ENCODE measurements around the gene PTTG1IP. TPM values are rescaled to one million over a fixed set of nuclear protein-coding genes. Genes with fewer than 3 reads are reported as not detected.

PTTG1IP gene
- total and polyA plus RNA-seq, 2 of the 13 experiments (the other 11 are each of a cell fraction or from before 2014, with no cell fraction given), result 161 to 700 TPM

GRCh38 chr21:44912506-44913412, 39.3 kb upstream of the PTTG1IP start (continued):
- peak; percentile 32 for TF ChIP-seq PHF8 (CRISPR knock-in tag; IDR thresholded peaks at IDR 0.05)
- TF ChIP-seq ZHX1 (CRISPR knock-in tag; IDR thresholded peaks at IDR 0.05; ENCODE audit: low read depth), result peak; percentile 22; the same call in 1 of the 2 replicates
- TF ChIP-seq HCFC1 (IDR thresholded peaks at IDR 0.05; ENCODE audit: low read depth, low read length), result peak; percentile 16; the same call in 1 of the 2 replicates
- 0 out of 4 replicates have a peak, but pooled peaks of 1 of the 2 experiments have one; percentile 54 for TF ChIP-seq KLF16 (CRISPR knock-in tag; IDR thresholded peaks at IDR 0.05)
- peak; percentile 71 for TF ChIP-seq IRF2 (CRISPR knock-in tag; IDR thresholded peaks at IDR 0.05)
- TF ChIP-seq ARNT2 (CRISPR knock-in tag; IDR thresholded peaks at IDR 0.05; ENCODE audit: low read depth), result 0 out of 2 replicates have a peak, but pooled peaks have one; percentile 60
- TF ChIP-seq POGZ (CRISPR knock-in tag; IDR thresholded peaks at IDR 0.05), result peak; percentile 30
- TF ChIP-seq NCOA2 (CRISPR knock-in tag; IDR thresholded peaks at IDR 0.05), result peak; percentile 68; the same call in 1 of the 2 replicates
- TF ChIP-seq THAP11 (CRISPR knock-in tag; IDR thresholded peaks at IDR 0.05), result peak; percentile 26; the same call in 1 of the 2 replicates
- TF ChIP-seq XRCC5 (optimal IDR thresholded peaks at IDR 0.05; ENCODE audit: low read length), result peak; percentile 35
- TF ChIP-seq ZNF574 (CRISPR knock-in tag; IDR thresholded peaks at IDR 0.05), result peak; percentile 66
- peak; percentile 69 for TF ChIP-seq REPIN1 (CRISPR knock-in tag; IDR thresholded peaks at IDR 0.05; ENCODE audit: borderline replicate concordance, low read depth)
- TF ChIP-seq ZNF788 (CRISPR knock-in tag; IDR thresholded peaks at IDR 0.05; ENCODE audit: borderline replicate concordance), result peak; percentile 72; the same call in 1 of the 2 replicates
- TF ChIP-seq ZNF749 (CRISPR knock-in tag; IDR thresholded peaks at IDR 0.05; ENCODE audit: borderline replicate concordance), result 0 out of 2 replicates have a peak, but pooled peaks have one; percentile 10
- peak; percentile 11; the same call in 1 of the 2 replicates for TF ChIP-seq ZNF274 (CRISPR knock-in tag; IDR thresholded peaks at IDR 0.05)
- peak; percentile 81; the same call in 1 of the 2 replicates for TF ChIP-seq KDM3A (CRISPR knock-in tag; IDR thresholded peaks at IDR 0.05; ENCODE audit: low read depth)
- peak; percentile 49; the same call in 1 of the 2 replicates for TF ChIP-seq IRF9 (CRISPR knock-in tag; IDR thresholded peaks at IDR 0.05; ENCODE audit: borderline replicate concordance)
- TF ChIP-seq HNF1B (CRISPR knock-in tag; IDR thresholded peaks at IDR 0.05), result peak; percentile 6
- 0 out of 2 replicates have a peak, but pooled peaks have one; percentile 37 for TF ChIP-seq SMAD3 (CRISPR knock-in tag; IDR thresholded peaks at IDR 0.05)
- TF ChIP-seq GATAD1 (CRISPR knock-in tag; IDR thresholded peaks at IDR 0.05), result peak; percentile 51; the same call in 1 of the 2 replicates

All from HepG2 (cell line).